ENCODE data around the gene KLHL35.
"Not testable (repeated sequence)": the region's sequence is repeated elsewhere in the genome, so short reads cannot be mapped to it uniquely, and the experiment has no call there.

The KLHL35 gene

GRCh38 chr11:75427181-75427580 is 5.8 kb downstream of the KLHL35 start:
- in situ Hi-C loops (cut with HindIII; ENCODE audit: low sequenced_read_pairs), result loop anchor here (5.0 kb wide), 1 partner anchor 40 kb away; no protein-coding TSS in a partner anchor

GRCh38 chr11:75426720-75427086 is 6.3 kb downstream of the KLHL35 start:
- in situ Hi-C loops (cut with HindIII; ENCODE audit: low sequenced_read_pairs), result loop anchor here (5.0 kb wide), 1 partner anchor 39 kb away; no protein-coding TSS in a partner anchor

- in situ Hi-C loops (cut with HindIII; ENCODE audit: low sequenced_read_pairs), result loop anchor here (5.0 kb wide), 1 partner anchor 38 kb away; no protein-coding TSS in a partner anchor
Measured at GRCh38 chr11:75425422-75425821, 7.6 kb downstream of the KLHL35 start.

GRCh38 chr11:75424396-75424795 is 8.6 kb downstream of the KLHL35 start:
- in situ Hi-C loops (cut with HindIII; ENCODE audit: low sequenced_read_pairs), result no loop called here

GRCh38 chr11:75423721-75424120 is 9.3 kb downstream of the KLHL35 start:
- in situ Hi-C loops (cut with HindIII; ENCODE audit: low sequenced_read_pairs), result no loop called here

GRCh38 chr11:75422248-75423231 is 10.5 kb downstream of the KLHL35 start:
- in situ Hi-C loops (cut with HindIII; ENCODE audit: low sequenced_read_pairs), result no loop called here

GRCh38 chr11:75421902-75422247 is 11.1 kb downstream of the KLHL35 start:
- in situ Hi-C loops (cut with HindIII; ENCODE audit: low sequenced_read_pairs), result no loop called here

- in situ Hi-C loops (cut with HindIII; ENCODE audit: low sequenced_read_pairs), result no loop called here
Measured at GRCh38 chr11:75421035-75421602, 11.9 kb downstream of the KLHL35 start.

- in situ Hi-C loops (cut with HindIII; ENCODE audit: low sequenced_read_pairs), result no loop called here
Measured at GRCh38 chr11:75420224-75421034, 12.6 kb downstream of the KLHL35 start.

GRCh38 chr11:75413864-75414263 is 19.1 kb downstream of the KLHL35 start:
- in situ Hi-C loops (cut with HindIII; ENCODE audit: low sequenced_read_pairs), result no loop called here

GRCh38 chr11:75413146-75413545 is 19.9 kb downstream of the KLHL35 start:
- in situ Hi-C loops (cut with HindIII; ENCODE audit: low sequenced_read_pairs), result not testable (repeated sequence)

- in situ Hi-C loops (cut with HindIII; ENCODE audit: low sequenced_read_pairs), result not testable (repeated sequence)
Measured at GRCh38 chr11:75409971-75410370, 23.0 kb downstream of the KLHL35 start.

GRCh38 chr11:75408957-75409219 is 24.1 kb downstream of the KLHL35 start:
- in situ Hi-C loops (cut with HindIII; ENCODE audit: low sequenced_read_pairs), result no loop called here

GRCh38 chr11:75406338-75406777 is 26.6 kb downstream of the KLHL35 start:
- in situ Hi-C loops (cut with HindIII; ENCODE audit: low sequenced_read_pairs), result no loop called here

GRCh38 chr11:75403983-75404658 is 28.9 kb downstream of the KLHL35 start:
- in situ Hi-C loops (cut with HindIII; ENCODE audit: low sequenced_read_pairs), result loop anchor here (5.0 kb wide), 1 partner anchor 67 kb away; no protein-coding TSS in a partner anchor

GRCh38 chr11:75403037-75403436 is 30.0 kb downstream of the KLHL35 start:
- in situ Hi-C loops (cut with HindIII; ENCODE audit: low sequenced_read_pairs), result loop anchor here (5.0 kb wide), 1 partner anchor 66 kb away; no protein-coding TSS in a partner anchor

GRCh38 chr11:75402002-75402773 is 30.8 kb downstream of the KLHL35 start:
- in situ Hi-C loops (cut with HindIII; ENCODE audit: low sequenced_read_pairs), result loop anchor here (5.0 kb wide), 1 partner anchor 65 kb away; no protein-coding TSS in a partner anchor

- in situ Hi-C loops (cut with HindIII; ENCODE audit: low sequenced_read_pairs), result loop anchor here (5.0 kb wide), 1 partner anchor 63 kb away; no protein-coding TSS in a partner anchor
Measured at GRCh38 chr11:75400146-75400865, 32.7 kb downstream of the KLHL35 start.
